Body of pancreas (tissue), 4 donors: ENCODE measurements around the gene DYRK3. TPM values are rescaled to one million over a fixed set of nuclear protein-coding genes. Genes with fewer than 3 reads are reported as not detected.
"Not testable (repeated sequence)": the region's sequence is repeated elsewhere in the genome, so short reads cannot be mapped to it uniquely, and the experiment has no call there.

Experiments
- ATAC-seq: fragments of 150-250 bp; one replicate; pipeline ENCODE4 v1.9.1; 2016
- DNase-seq, 4 donors: peaks; one replicate each; pipeline ENCODE4 v3.0.0-alpha.2; 2019
- H3K27ac ChIP-seq, 4 donors: fragments of 200-600 bp; sonication (generic); 1 replicate in 3 of 4; 2 replicates in 1 of 4; pipeline versions ENCODE4 v1.5.1 to v1.6.1; 2016 to 2019; ENCODE audit warnings: mild to moderate bottlenecking in 1 of 4, mixed read lengths in 1 of 4, moderate library complexity in 1 of 4
- H3K27me3 ChIP-seq, 2 donors: fragments of 200-600 bp; sonication (generic); one replicate each; pipeline ENCODE4 v1.6.0; 2016; ENCODE audit warnings: mild to moderate bottlenecking in 1 of 2
- H3K36me3 ChIP-seq, 2 donors: fragments of 200-600 bp; sonication (generic); replicated peaks in 1 of 2; 2 replicates each; pipeline ENCODE4 v1.5.1; 2016; ENCODE audit warnings: low read depth in 2 of 2; ENCODE audit not compliant: insufficient read depth in 1 of 2
- H3K4me1 ChIP-seq: fragments of 200-600 bp; sonication (generic); one replicate; pipeline ENCODE4 v1.6.0; 2016
- H3K4me3 ChIP-seq, 2 donors: fragments of 200-600 bp; sonication (generic); 1 replicate in 1 of 2; 2 replicates in 1 of 2; pipeline ENCODE4 v1.5.1; 2016 to 2019
- H3K9me3 ChIP-seq, 3 donors: fragments of 200-600 bp; sonication (generic); 1 replicate in 2 of 3; 2 replicates in 1 of 3; pipeline ENCODE4 v1.5.1; 2016
- CTCF ChIP-seq, 7 experiments: fragments of 450-650 bp in 4 of 7; fragments of 200-600 bp in 3 of 7; sonication (generic) in 3 of 7; IDR thresholded peaks; one replicate each; pipeline ENCODE4 v1.5.1; 2016 to 2019; ENCODE audit warnings: antibody characterized with exemption in 7 of 7
- POLR2A ChIP-seq, 3 donors: fragments of 450-650 bp; IDR thresholded peaks; one replicate each; pipeline ENCODE4 v1.6.1; 2016; ENCODE audit warnings: antibody characterized with exemption in 3 of 3, mild to moderate bottlenecking in 2 of 3
- WGBS, 2 donors: methylation state at CpG; one replicate each; pipeline ENCODE4 v1.1.5; 2017; 5-methylcytosine and 5-hydroxymethylcytosine counted together
- intact Hi-C: fragments of 100-400 bp; cut with DNase I; formaldehyde crosslinking; loops from one replicate; pipeline ENCODE4 v1.15.1; 2023
- total RNA-seq, 2 donors: library from RNA; depleted of rRNA; stranded (reverse); fragments of >200 nt; gene quantifications; one replicate each; pipeline ENCODE4 v1.1.0, GENCODE V29; 2016

The DYRK3 gene
- total RNA-seq, 2 donors from 2014 or later, result 1.6 to 4.7 TPM

- intact Hi-C loops, result loop anchor here (5.0 kb wide), 1 partner anchor 33 kb away; no protein-coding TSS in a partner anchor
- Histone ChIP-seq H3K4me3 (no peak overlapping the region), H3K4me1 (peaks cover 27% of the 10 kb centered on the region), H3K27me3 (no peaks in the 10 kb centered on the region), H3K27ac (peak overlapping the region; percentile 52 to 87 (median 76)), H3K36me3 (no peaks in the 10 kb centered on the region), H3K9me3 (no peaks in the 10 kb centered on the region)
- TF ChIP-seq CTCF (IDR thresholded peaks at IDR 0.05) (peak; percentile 64 to 87 (median 83)), POLR2A (IDR thresholded peaks at IDR 0.05) (no peak)
- WGBS, 2 donors, result 15 to 18% methylated on average over 26 of the region's 26 CpGs
- ATAC-seq (peak; percentile 69), DNase-seq (peak; percentile 91 to 97 (median 93))
Observed at GRCh38 chr1:206634365-206635079, 814 bp upstream of the DYRK3 start.

- Histone ChIP-seq H3K4me3 (peak overlapping the region; percentile 55 to 78), H3K27ac (peak overlapping the region; percentile 52 to 87 (median 76)), H3K36me3 (no peaks in the 10 kb centered on the region), H3K27me3 (no peaks in the 10 kb centered on the region), H3K4me1 (peaks cover 24% of the 10 kb centered on the region), H3K9me3 (no peaks in the 10 kb centered on the region)
- ATAC-seq (no peak), DNase-seq (no peak)
- WGBS, 2 donors, result 2 to 4% methylated on average over 13 of the region's 14 CpGs
- intact Hi-C loops, result no loop called here
- TF ChIP-seq POLR2A (IDR thresholded peaks at IDR 0.05) (no peak), CTCF (IDR thresholded peaks at IDR 0.05) (no peak)
Observed at GRCh38 chr1:206635978-206636345, 626 bp downstream of the DYRK3 start.

- Histone ChIP-seq H3K36me3 (no peaks in the 10 kb centered on the region), H3K27ac (peak overlapping the region in 1 of 4 donors; percentile 15), H3K4me1 (peaks cover 22% of the 10 kb centered on the region), H3K4me3 (no peak overlapping the region), H3K27me3 (no peaks in the 10 kb centered on the region), H3K9me3 (no peaks in the 10 kb centered on the region)
- DNase-seq, result no peak
- WGBS, 2 donors, result 36 to 42% methylated on average over 4 of the region's 4 CpGs
- TF ChIP-seq CTCF (IDR thresholded peaks at IDR 0.05), result no peak
- TF ChIP-seq POLR2A (IDR thresholded peaks at IDR 0.05), result no peak
- no peak for ATAC-seq
- intact Hi-C loops, result no loop called here
Observed at GRCh38 chr1:206636671-206637070, 1.3 kb downstream of the DYRK3 start.

GRCh38 chr1:206637605-206638004 is 2.3 kb downstream of the DYRK3 start:
- Histone ChIP-seq H3K27ac (no peak overlapping the region), H3K4me3 (no peak overlapping the region), H3K36me3 (no peaks in the 10 kb centered on the region), H3K4me1 (peaks cover 22% of the 10 kb centered on the region), H3K27me3 (no peaks in the 10 kb centered on the region), H3K9me3 (no peaks in the 10 kb centered on the region)
- TF ChIP-seq CTCF (IDR thresholded peaks at IDR 0.05) (no peak), POLR2A (IDR thresholded peaks at IDR 0.05) (no peak)
- DNase-seq, result no peak
- no peak for ATAC-seq
- intact Hi-C loops, result no loop called here

GRCh38 chr1:206642074-206642473 is 6.7 kb downstream of the DYRK3 start:
- H3K36me3 ChIP-seq, DNase-seq, intact Hi-C loops, H3K9me3 ChIP-seq, H3K4me1 ChIP-seq, ATAC-seq, H3K27ac ChIP-seq, H3K4me3 ChIP-seq, H3K27me3 ChIP-seq: not testable (repeated sequence)
- 95% methylated on average over 2 of the region's 2 CpGs; no CpG with 5 or more reads in 1 of the 2 donors for WGBS, 2 donors
